GM23338 (cell line): ENCODE results near the gene C1orf74.

Experiments
- EZH2 ChIP-seq: fragments of 200-600 bp; sonication (generic); IDR thresholded peaks from one replicate; pipeline ENCODE4 v1.8.0; 2017; ENCODE audit warnings: antibody characterized with exemption, mild to moderate bottlenecking, low read depth; ENCODE audit not compliant: unreplicated experiment
- EZH2phosphoT487 ChIP-seq: fragments of 200-600 bp; sonication (generic); IDR thresholded peaks from one replicate; pipeline ENCODE4 v1.8.1; 2018; ENCODE audit warnings: antibody characterized with exemption; ENCODE audit not compliant: unreplicated experiment
- POLR2AphosphoS5 ChIP-seq: IDR thresholded peaks from 2 replicates; pipeline ENCODE4 v1.6.1; 2016; ENCODE audit warnings: antibody characterized with exemption, low read depth
- REST ChIP-seq: IDR thresholded peaks from one replicate; pipeline ENCODE4 v1.6.1; 2018; ENCODE audit warnings: antibody characterized with exemption; ENCODE audit not compliant: unreplicated experiment
- TF ChIP-seq, protein P1 (sequence below), 2 experiments: fragments of 200-600 bp in 1 of 2; sonication (generic) in 1 of 2; conservative IDR thresholded peaks; 2 replicates each; pipeline versions ENCODE4 v1.5.1 to v1.6.1; 2016 to 2017; ENCODE audit warnings: antibody characterized with exemption in 2 of 2, low read depth in 2 of 2, mild to moderate bottlenecking in 2 of 2, moderate library complexity in 1 of 2

DNA sequence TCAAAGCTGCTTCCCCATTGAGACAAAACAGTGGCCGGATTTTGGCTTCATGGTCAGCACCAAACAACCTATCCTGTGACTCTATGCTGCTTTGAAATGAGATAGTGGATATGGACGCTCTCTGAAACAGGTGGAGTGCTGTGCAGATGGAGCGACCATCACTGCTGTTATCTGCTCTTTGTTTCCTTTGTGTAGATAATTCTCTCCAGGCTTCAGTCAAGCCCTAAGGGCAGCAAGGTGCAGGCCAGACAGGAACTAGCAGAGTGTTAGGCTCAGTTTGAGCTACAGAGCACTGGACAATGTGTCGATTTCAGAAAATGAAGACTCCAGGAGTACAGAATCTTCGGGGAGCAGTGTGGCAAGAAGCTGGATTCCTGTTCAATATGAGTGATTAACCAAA lies 26.4 kb upstream of the C1orf74 start:
- TF ChIP-seq, protein P1, sequence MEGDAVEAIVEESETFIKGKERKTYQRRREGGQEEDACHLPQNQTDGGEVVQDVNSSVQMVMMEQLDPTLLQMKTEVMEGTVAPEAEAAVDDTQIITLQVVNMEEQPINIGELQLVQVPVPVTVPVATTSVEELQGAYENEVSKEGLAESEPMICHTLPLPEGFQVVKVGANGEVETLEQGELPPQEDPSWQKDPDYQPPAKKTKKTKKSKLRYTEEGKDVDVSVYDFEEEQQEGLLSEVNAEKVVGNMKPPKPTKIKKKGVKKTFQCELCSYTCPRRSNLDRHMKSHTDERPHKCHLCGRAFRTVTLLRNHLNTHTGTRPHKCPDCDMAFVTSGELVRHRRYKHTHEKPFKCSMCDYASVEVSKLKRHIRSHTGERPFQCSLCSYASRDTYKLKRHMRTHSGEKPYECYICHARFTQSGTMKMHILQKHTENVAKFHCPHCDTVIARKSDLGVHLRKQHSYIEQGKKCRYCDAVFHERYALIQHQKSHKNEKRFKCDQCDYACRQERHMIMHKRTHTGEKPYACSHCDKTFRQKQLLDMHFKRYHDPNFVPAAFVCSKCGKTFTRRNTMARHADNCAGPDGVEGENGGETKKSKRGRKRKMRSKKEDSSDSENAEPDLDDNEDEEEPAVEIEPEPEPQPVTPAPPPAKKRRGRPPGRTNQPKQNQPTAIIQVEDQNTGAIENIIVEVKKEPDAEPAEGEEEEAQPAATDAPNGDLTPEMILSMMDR (conservative IDR thresholded peaks at IDR 0.05; ENCODE audit: low read depth in 2 of 2): no peak
- TF ChIP-seq EZH2phosphoT487 (no peak), POLR2AphosphoS5 (no peak), REST (no peak), EZH2 (no peak)
